ENCODE measurements around the gene CHMP2B.

- TF ChIP-seq CTCF (IDR thresholded peaks at IDR 0.05; ENCODE audit: insufficient read depth, low read length) (no peak), POLR2AphosphoS5 (IDR thresholded peaks at IDR 0.05; ENCODE audit: low read depth) (no peak), SPI1 (IDR thresholded peaks at IDR 0.05; ENCODE audit: borderline replicate concordance, low read depth) (no peak), GABPA (IDR thresholded peaks at IDR 0.05; ENCODE audit: low read depth) (no peak)
- TF ChIP-seq, protein P1, sequence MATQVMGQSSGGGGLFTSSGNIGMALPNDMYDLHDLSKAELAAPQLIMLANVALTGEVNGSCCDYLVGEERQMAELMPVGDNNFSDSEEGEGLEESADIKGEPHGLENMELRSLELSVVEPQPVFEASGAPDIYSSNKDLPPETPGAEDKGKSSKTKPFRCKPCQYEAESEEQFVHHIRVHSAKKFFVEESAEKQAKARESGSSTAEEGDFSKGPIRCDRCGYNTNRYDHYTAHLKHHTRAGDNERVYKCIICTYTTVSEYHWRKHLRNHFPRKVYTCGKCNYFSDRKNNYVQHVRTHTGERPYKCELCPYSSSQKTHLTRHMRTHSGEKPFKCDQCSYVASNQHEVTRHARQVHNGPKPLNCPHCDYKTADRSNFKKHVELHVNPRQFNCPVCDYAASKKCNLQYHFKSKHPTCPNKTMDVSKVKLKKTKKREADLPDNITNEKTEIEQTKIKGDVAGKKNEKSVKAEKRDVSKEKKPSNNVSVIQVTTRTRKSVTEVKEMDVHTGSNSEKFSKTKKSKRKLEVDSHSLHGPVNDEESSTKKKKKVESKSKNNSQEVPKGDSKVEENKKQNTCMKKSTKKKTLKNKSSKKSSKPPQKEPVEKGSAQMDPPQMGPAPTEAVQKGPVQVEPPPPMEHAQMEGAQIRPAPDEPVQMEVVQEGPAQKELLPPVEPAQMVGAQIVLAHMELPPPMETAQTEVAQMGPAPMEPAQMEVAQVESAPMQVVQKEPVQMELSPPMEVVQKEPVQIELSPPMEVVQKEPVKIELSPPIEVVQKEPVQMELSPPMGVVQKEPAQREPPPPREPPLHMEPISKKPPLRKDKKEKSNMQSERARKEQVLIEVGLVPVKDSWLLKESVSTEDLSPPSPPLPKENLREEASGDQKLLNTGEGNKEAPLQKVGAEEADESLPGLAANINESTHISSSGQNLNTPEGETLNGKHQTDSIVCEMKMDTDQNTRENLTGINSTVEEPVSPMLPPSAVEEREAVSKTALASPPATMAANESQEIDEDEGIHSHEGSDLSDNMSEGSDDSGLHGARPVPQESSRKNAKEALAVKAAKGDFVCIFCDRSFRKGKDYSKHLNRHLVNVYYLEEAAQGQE (IDR thresholded peaks at IDR 0.05; ENCODE audit: insufficient replicate concordance, low read depth), result no peak
These were observed 28.3 kb upstream of the CHMP2B start for GRCh38 chr3:87198774-87199173.

Measured in HL-60 (cell line).